ENCODE data around the gene PPP2R5E. TPM values are rescaled to one million over a fixed set of nuclear protein-coding genes. Genes with fewer than 3 reads are reported as not detected.

PPP2R5E gene
- total RNA-seq, 1 experiment from 2014 or later: 45.0 TPM

DNA sequence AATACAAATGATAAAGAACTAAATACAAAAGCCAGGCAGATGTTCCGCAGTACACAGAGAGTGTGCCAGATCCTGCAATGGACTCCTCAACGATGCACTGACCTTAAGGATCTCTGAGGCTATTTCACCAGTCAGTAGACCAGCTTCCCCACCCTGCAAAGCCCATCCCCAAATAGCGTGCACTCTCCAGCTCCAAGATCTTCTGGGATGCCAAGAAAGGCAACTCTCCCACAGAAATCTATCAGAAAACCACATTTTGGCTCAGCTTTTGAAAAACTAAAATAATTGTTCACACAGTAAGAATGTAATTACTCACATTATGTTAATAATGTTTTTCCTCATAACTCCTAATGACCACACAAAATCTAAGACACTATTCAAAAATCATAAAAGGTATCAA, 90.4 kb downstream of the PPP2R5E start:
- ChIA-PET RAD21 (ENCODE audit: low non-redundant PET in 1 of 2, low total read pairs in 2 of 2, uncharacterized antibody in 2 of 2, unreplicated experiment in 2 of 2) (no interaction called here), CTCF (no interaction called here), POLR2A (no interaction called here)
- Histone ChIP-seq H3K4me2 (ENCODE audit: low read length) (no peak overlapping the region), H3K27ac (ENCODE audit: low read depth, low read length) (no peak overlapping the region), H3K4me1 (ENCODE audit: control insufficient read depth in 1 of 2, insufficient read depth in 2 of 2, low read length in 2 of 2) (no peaks in the 10 kb centered on the region; a peak in 1 of 4 replicates), H3K36me3 (ENCODE audit: control insufficient read depth in 1 of 2, insufficient read depth in 2 of 2, low read length in 2 of 2) (no peaks in the 10 kb centered on the region; a peak in 1 of 4 replicates), H4K20me1 (ENCODE audit: insufficient read depth) (peaks cover 3% of the 10 kb centered on the region; the same call in 1 of the 2 replicates), H3K9me3 (ENCODE audit: control insufficient read depth in 1 of 2, insufficient read depth in 1 of 2, low read depth in 1 of 2, low read length in 2 of 2) (no peaks in the 10 kb centered on the region), H2AFZ (ENCODE audit: low read depth, low read length, poor library complexity, severe bottlenecking) (no peak overlapping the region), H3K27me3 (ENCODE audit: insufficient read depth, low read length) (no peaks in the 10 kb centered on the region), H3K9me2 (ENCODE audit: insufficient read depth) (no peaks in the 10 kb centered on the region), H3K79me2 (ENCODE audit: insufficient read depth, low read length) (peaks cover 71% of the 10 kb centered on the region), H3K9ac (ENCODE audit: low read length) (no peak overlapping the region), H3K4me3 (replicated peaks in 1 of 2; ENCODE audit: low read depth in 1 of 2, low read length in 2 of 2) (no peak overlapping the region)
- ATAC-seq (no peak), DNase-seq (ENCODE audit: low read depth, low spot score) (no peak)
- intact Hi-C loops (cut with micrococcal nuclease): no loop called here
- no peak for TF ChIP-seq SP1 (IDR thresholded peaks at IDR 0.05; ENCODE audit: low read depth)
- TF ChIP-seq YY1 (IDR thresholded peaks at IDR 0.05; ENCODE audit: extremely low read depth, insufficient replicate concordance, low read depth, low read length): no peak
- no peak for TF ChIP-seq EGR1 (IDR thresholded peaks at IDR 0.05; ENCODE audit: low read depth)
- BruUV-seq (replicated peaks): no TSS peak

DNA sequence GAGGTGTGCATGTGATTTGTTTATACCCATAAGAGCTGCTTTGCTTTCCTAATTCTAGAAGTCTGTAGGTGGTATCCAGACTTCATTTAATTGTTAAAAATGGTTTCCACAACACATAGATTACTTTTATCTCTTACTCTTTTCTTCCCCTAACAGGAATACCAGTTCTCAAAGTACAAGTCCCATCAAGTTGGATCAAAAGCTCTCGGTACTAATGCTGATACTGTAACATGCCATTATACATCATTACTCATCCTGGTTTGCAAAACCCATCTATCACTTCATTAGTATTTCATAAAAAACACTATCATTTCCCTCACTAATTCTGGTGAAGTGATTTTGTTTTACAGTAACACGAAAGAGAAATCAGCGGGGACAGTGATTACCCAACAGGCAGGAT, 94.3 kb downstream of the PPP2R5E start:
- Histone ChIP-seq H3K27ac (ENCODE audit: low read depth, low read length) (no peak overlapping the region), H3K36me3 (ENCODE audit: control insufficient read depth in 1 of 2, insufficient read depth in 2 of 2, low read length in 2 of 2) (no peaks in the 10 kb centered on the region), H3K4me1 (ENCODE audit: control insufficient read depth in 1 of 2, insufficient read depth in 2 of 2, low read length in 2 of 2) (no peaks in the 10 kb centered on the region), H3K9me3 (ENCODE audit: control insufficient read depth in 1 of 2, insufficient read depth in 1 of 2, low read depth in 1 of 2, low read length in 2 of 2) (no peaks in the 10 kb centered on the region), H3K79me2 (ENCODE audit: insufficient read depth, low read length) (peaks cover 61% of the 10 kb centered on the region), H3K4me2 (ENCODE audit: low read length) (no peak overlapping the region), H3K9ac (ENCODE audit: low read length) (no peak overlapping the region), H4K20me1 (ENCODE audit: insufficient read depth) (0 out of 2 replicates have a peak, but pooled peaks cover 3% of the 10 kb centered on the region), H3K9me2 (ENCODE audit: insufficient read depth) (no peaks in the 10 kb centered on the region), H3K27me3 (ENCODE audit: insufficient read depth, low read length) (no peaks in the 10 kb centered on the region), H3K4me3 (replicated peaks in 1 of 2; ENCODE audit: low read depth in 1 of 2, low read length in 2 of 2) (no peak overlapping the region), H2AFZ (ENCODE audit: low read depth, low read length, poor library complexity, severe bottlenecking) (no peak overlapping the region)
- ChIA-PET RAD21 (ENCODE audit: low non-redundant PET in 1 of 2, low total read pairs in 2 of 2, uncharacterized antibody in 2 of 2, unreplicated experiment in 2 of 2) (no interaction called here), CTCF (no interaction called here), POLR2A (no interaction called here)
- intact Hi-C loops (cut with micrococcal nuclease): no loop called here
- TF ChIP-seq, protein P1, sequence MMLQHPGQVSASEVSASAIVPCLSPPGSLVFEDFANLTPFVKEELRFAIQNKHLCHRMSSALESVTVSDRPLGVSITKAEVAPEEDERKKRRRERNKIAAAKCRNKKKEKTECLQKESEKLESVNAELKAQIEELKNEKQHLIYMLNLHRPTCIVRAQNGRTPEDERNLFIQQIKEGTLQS (IDR thresholded peaks at IDR 0.05): no peak
- no peak for TF ChIP-seq EZH2 (IDR thresholded peaks at IDR 0.05)
- no peak for TF ChIP-seq POLR2AphosphoS5 (IDR thresholded peaks at IDR 0.05; ENCODE audit: low read depth, low read length)
- TF ChIP-seq FOSL1 (IDR thresholded peaks at IDR 0.05; ENCODE audit: low read depth): no peak
- TF ChIP-seq SIN3A (IDR thresholded peaks at IDR 0.05; ENCODE audit: low read depth): no peak
- TF ChIP-seq, protein P2, sequence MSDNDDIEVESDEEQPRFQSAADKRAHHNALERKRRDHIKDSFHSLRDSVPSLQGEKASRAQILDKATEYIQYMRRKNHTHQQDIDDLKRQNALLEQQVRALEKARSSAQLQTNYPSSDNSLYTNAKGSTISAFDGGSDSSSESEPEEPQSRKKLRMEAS (IDR thresholded peaks at IDR 0.05): no peak
- no peak for TF ChIP-seq SP1 (IDR thresholded peaks at IDR 0.05; ENCODE audit: low read depth)
- no peak for TF ChIP-seq TCF7L2 (IDR thresholded peaks at IDR 0.05; ENCODE audit: borderline replicate concordance, extremely low read depth, insufficient read depth, insufficient read length)
- TF ChIP-seq, protein P3, sequence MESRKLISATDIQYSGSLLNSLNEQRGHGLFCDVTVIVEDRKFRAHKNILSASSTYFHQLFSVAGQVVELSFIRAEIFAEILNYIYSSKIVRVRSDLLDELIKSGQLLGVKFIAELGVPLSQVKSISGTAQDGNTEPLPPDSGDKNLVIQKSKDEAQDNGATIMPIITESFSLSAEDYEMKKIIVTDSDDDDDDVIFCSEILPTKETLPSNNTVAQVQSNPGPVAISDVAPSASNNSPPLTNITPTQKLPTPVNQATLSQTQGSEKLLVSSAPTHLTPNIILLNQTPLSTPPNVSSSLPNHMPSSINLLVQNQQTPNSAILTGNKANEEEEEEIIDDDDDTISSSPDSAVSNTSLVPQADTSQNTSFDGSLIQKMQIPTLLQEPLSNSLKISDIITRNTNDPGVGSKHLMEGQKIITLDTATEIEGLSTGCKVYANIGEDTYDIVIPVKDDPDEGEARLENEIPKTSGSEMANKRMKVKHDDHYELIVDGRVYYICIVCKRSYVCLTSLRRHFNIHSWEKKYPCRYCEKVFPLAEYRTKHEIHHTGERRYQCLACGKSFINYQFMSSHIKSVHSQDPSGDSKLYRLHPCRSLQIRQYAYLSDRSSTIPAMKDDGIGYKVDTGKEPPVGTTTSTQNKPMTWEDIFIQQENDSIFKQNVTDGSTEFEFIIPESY (IDR thresholded peaks at IDR 0.05; ENCODE audit: extremely low read depth, insufficient replicate concordance, low read length): no peak
- no peak for TF ChIP-seq RAD21 (IDR thresholded peaks at IDR 0.05; ENCODE audit: low read depth)
- no TSS peak for BruUV-seq (replicated peaks)
- no peak for DNase-seq (ENCODE audit: low read depth, low spot score)
- no peak for ATAC-seq
